Choroid plexus epithelial cell (primary cell): ENCODE results near the gene ALG12.

ENCODE experiments used
- DNase-seq: peaks from one replicate; pipeline ENCODE4 v3.0.0-alpha.2; 2010; ENCODE audit warnings: low read depth
- H3K4me3 ChIP-seq: 2 replicates; pipeline ENCODE4 v1.5.1; 2011; ENCODE audit warnings: low read depth, mild to moderate bottlenecking, control low read depth, low read length, moderate library complexity
- CTCF ChIP-seq: conservative IDR thresholded peaks from 2 replicates; pipeline ENCODE4 v1.5.1; 2011; ENCODE audit warnings: low read depth, mild to moderate bottlenecking, control low read depth, inconsistent platforms, low read length, moderate library complexity

ALG12 gene

GRCh38 chr22:49942565-49943404, 24.5 kb upstream of the ALG12 start:
- no peak for DNase-seq
- H3K4me3 ChIP-seq, result no peak overlapping the region
- no peak for TF ChIP-seq CTCF

GRCh38 chr22:49941507-49942316, 23.5 kb upstream of the ALG12 start:
- TF ChIP-seq CTCF, result no peak
- DNase-seq, result no peak
- no peak overlapping the region for H3K4me3 ChIP-seq

GRCh38 chr22:49938565-49939136, 20.4 kb upstream of the ALG12 start:
- H3K4me3 ChIP-seq, result no peak overlapping the region
- no peak for TF ChIP-seq CTCF
- DNase-seq, result no peak

GRCh38 chr22:49937758-49938564, 19.7 kb upstream of the ALG12 start:
- DNase-seq, result no peak
- no peak overlapping the region for H3K4me3 ChIP-seq
- TF ChIP-seq CTCF, result no peak

- TF ChIP-seq CTCF, result no peak
- no peak for DNase-seq
- no peak overlapping the region for H3K4me3 ChIP-seq
Observed at GRCh38 chr22:49936973-49937757, 18.9 kb upstream of the ALG12 start.
